Keratinocyte (primary cell): ENCODE measurements around the gene GALNT7. TPM values are rescaled to one million over a fixed set of nuclear protein-coding genes. Genes with fewer than 3 reads are reported as not detected.
A peak's percentile ranks its signal among the peaks of the same experiment; 100 is the strongest.

ENCODE experiments used
- DNase-seq: peaks from one replicate; pipeline ENCODE4 v3.0.0-alpha.2; 2011; ENCODE audit warnings: low read depth, missing footprints, low spot score
- FAIRE-seq: peaks from 2 replicates; lab custom pipeline; 2011; peaks lifted over from hg19 to GRCh38; lab: Jason Lieb, UNC
- H2AFZ ChIP-seq: 2 replicates; pipeline ENCODE4 v1.6.0; 2012; ENCODE audit warnings: low read length, control low read depth, inconsistent platforms; ENCODE audit not compliant: control insufficient read depth
- H3K27ac ChIP-seq: 2 replicates; pipeline ENCODE4 v1.5.1; 2011; ENCODE audit warnings: low read length; ENCODE audit not compliant: control insufficient read depth, insufficient read depth
- H3K27me3 ChIP-seq: 3 replicates; pipeline ENCODE4 v1.6.0; 2011; ENCODE audit warnings: low read length; ENCODE audit not compliant: control insufficient read depth, insufficient read depth; ENCODE audit errors: extremely low read depth
- H3K36me3 ChIP-seq, 2 experiments: 2 replicates in 1 of 2; 3 replicates in 1 of 2; pipeline ENCODE4 v1.5.1; 2011; ENCODE audit warnings: low read length in 2 of 2, mild to moderate bottlenecking in 1 of 2; ENCODE audit not compliant: control insufficient read depth in 2 of 2, insufficient read depth in 2 of 2; ENCODE audit errors: extremely low read depth in 1 of 2
- H3K4me1 ChIP-seq: 3 replicates; pipeline ENCODE4 v1.5.1; 2011; ENCODE audit warnings: low read length; ENCODE audit not compliant: control insufficient read depth, insufficient read depth; ENCODE audit errors: extremely low read depth
- H3K4me2 ChIP-seq: 3 replicates; pipeline ENCODE4 v1.6.0; 2011; ENCODE audit warnings: low read depth, low read length; ENCODE audit not compliant: control insufficient read depth, insufficient read depth; ENCODE audit errors: extremely low read depth
- H3K4me3 ChIP-seq, 3 experiments: fragments of 200-600 bp in 1 of 3; sonication (generic) in 1 of 3; 2 replicates in 2 of 3; 3 replicates in 1 of 3; pipeline ENCODE4 v1.5.1; 2011 to 2016; ENCODE audit warnings: low read length in 3 of 3, mild to moderate bottlenecking in 3 of 3, control low read depth in 2 of 3, inconsistent platforms in 1 of 3, low read depth in 1 of 3, mixed read lengths in 1 of 3, mixed run types in 1 of 3, moderate library complexity in 1 of 3; ENCODE audit not compliant: control insufficient read depth in 2 of 3, insufficient read depth in 2 of 3; ENCODE audit errors: extremely low read depth in 1 of 3
- H3K79me2 ChIP-seq: 2 replicates; pipeline ENCODE4 v1.6.0; 2012; ENCODE audit warnings: low read length; ENCODE audit not compliant: control insufficient read depth, insufficient read depth
- H3K9ac ChIP-seq: 3 replicates; pipeline ENCODE4 v1.6.0; 2011; ENCODE audit warnings: low read length; ENCODE audit not compliant: control insufficient read depth, insufficient read depth; ENCODE audit errors: extremely low read depth
- H3K9me1 ChIP-seq: 3 replicates; pipeline ENCODE4 v1.6.0; 2011; ENCODE audit warnings: low read length; ENCODE audit not compliant: control insufficient read depth, insufficient read depth; ENCODE audit errors: extremely low read depth
- H3K9me3 ChIP-seq: 2 replicates; pipeline ENCODE4 v1.5.1; 2012; ENCODE audit warnings: low read depth, low read length; ENCODE audit not compliant: control insufficient read depth
- H4K20me1 ChIP-seq: 3 replicates; pipeline ENCODE4 v1.6.0; 2011; ENCODE audit warnings: low read length; ENCODE audit not compliant: control insufficient read depth, insufficient read depth; ENCODE audit errors: extremely low read depth
- EZH2 ChIP-seq: IDR thresholded peaks from one replicate; pipeline ENCODE4 v1.6.1; 2012; ENCODE audit warnings: inconsistent platforms, mild to moderate bottlenecking, low read length, moderate library complexity
- dilution Hi-C: fragments of 300-500 bp; cut with MboI; formaldehyde crosslinking; loops from one replicate; pipeline ENCODE4 v1.7.0; 2020; ENCODE audit warnings: low sequenced_read_pairs; ENCODE audit not compliant: extremely low pct_ligation_motif_present
- polyA plus RNA-seq, 5 experiments: library from polyadenylated mRNA; depleted of rRNA in 3 of 5; stranded (reverse) in 3 of 5; stranded (forward) in 1 of 5; unstranded in 1 of 5; fragments of >200 nt; gene quantifications; 1 replicate in 1 of 5; 2 replicates in 3 of 5; 3 replicates in 1 of 5; pipeline versions ENCODE4 v1.2.1 to v1.2.3, GENCODE V29; 2011 to 2012; ENCODE audit warnings: missing spikeins in 2 of 5, low read depth in 1 of 5, low replicate concordance in 1 of 5
- TF ChIP-seq, protein P1 (sequence below), 3 experiments: IDR thresholded peaks in 1 of 3; conservative IDR thresholded peaks in 1 of 3; optimal IDR thresholded peaks in 1 of 3; 2 replicates in 2 of 3; 3 replicates in 1 of 3; pipeline versions ENCODE3 to v1.5.1; 2011; ENCODE audit warnings: low read length in 3 of 3, mild to moderate bottlenecking in 3 of 3, moderate library complexity in 2 of 3, control low read depth in 1 of 3, inconsistent platforms in 1 of 3; ENCODE audit not compliant: insufficient read depth in 2 of 3; ENCODE audit errors: extremely low read depth in 1 of 3

GALNT7 gene
- polyA plus RNA-seq, 1 donor (not counting 4 experiments of a cell fraction or from before 2014, with no cell fraction given): 28.8 TPM

DNA sequence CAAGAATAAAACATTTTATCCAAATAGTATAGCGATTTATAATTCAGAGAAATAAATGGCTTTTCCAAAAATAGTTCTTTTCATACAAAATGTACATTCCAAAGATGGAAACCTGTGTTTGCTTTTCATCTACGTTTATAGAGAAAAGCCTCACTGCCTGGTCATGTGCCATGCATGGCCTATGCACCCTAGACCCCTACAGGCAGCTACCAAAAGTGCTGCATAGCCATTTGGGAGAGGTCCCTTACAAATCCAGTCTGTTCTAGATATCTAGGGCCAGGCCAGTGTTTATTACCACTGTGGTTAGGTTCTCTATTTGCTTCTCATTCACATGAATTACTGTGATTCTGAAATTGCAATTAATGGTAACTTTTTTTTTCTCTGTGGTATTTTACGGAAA lies 148.4 kb downstream of the GALNT7 start:
- FAIRE-seq: no peak
- dilution Hi-C loops: no loop called here

DNA sequence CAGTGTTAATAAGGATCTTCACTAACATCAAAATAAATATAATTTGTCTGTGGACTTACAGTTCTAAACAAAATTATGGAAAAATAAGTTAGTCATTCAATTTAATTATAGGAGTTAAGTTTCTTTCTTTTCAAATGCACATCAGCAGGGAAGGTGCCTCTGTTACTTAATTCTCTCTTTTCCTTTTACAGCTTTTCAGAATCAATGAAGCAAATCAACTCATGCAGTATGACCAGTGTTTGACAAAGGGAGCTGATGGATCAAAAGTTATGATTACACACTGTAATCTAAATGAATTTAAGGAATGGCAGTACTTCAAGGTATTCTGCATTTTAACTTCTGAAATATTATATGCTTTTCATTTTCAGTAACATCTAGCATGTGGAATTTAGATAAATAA lies 149.6 kb downstream of the GALNT7 start:
- Histone ChIP-seq H3K36me3 (peaks cover 0 to 2% of the 10 kb centered on the region in 2 experiments), H3K4me1 (peaks cover 14% of the 10 kb centered on the region), H3K4me3 (no peak overlapping the region), H4K20me1 (no peaks in the 10 kb centered on the region), H3K9me3 (no peaks in the 10 kb centered on the region), H2AFZ (no peak overlapping the region), H3K9me1 (no peaks in the 10 kb centered on the region), H3K27me3 (no peaks in the 10 kb centered on the region), H3K79me2 (no peaks in the 10 kb centered on the region), H3K9ac (no peak overlapping the region), H3K4me2 (no peak overlapping the region), H3K27ac (no peak overlapping the region)
- FAIRE-seq (no peak), DNase-seq (no peak)
- TF ChIP-seq EZH2: no peak
- TF ChIP-seq, protein P1, sequence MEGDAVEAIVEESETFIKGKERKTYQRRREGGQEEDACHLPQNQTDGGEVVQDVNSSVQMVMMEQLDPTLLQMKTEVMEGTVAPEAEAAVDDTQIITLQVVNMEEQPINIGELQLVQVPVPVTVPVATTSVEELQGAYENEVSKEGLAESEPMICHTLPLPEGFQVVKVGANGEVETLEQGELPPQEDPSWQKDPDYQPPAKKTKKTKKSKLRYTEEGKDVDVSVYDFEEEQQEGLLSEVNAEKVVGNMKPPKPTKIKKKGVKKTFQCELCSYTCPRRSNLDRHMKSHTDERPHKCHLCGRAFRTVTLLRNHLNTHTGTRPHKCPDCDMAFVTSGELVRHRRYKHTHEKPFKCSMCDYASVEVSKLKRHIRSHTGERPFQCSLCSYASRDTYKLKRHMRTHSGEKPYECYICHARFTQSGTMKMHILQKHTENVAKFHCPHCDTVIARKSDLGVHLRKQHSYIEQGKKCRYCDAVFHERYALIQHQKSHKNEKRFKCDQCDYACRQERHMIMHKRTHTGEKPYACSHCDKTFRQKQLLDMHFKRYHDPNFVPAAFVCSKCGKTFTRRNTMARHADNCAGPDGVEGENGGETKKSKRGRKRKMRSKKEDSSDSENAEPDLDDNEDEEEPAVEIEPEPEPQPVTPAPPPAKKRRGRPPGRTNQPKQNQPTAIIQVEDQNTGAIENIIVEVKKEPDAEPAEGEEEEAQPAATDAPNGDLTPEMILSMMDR (optimal IDR thresholded peaks at IDR 0.05 in 1 of 3, IDR thresholded peaks at IDR 0.05 in 1 of 3, conservative IDR thresholded peaks at IDR 0.05 in 1 of 3; ENCODE audit: extremely low read depth in 1 of 3, insufficient read depth in 2 of 3, low read length in 3 of 3): no peak
- dilution Hi-C loops: no loop called here

More for the DNA sequence above, 148.4 kb downstream of the GALNT7 start:
- H3K27me3 ChIP-seq: no peaks in the 10 kb centered on the region
- DNase-seq: no peak
- H3K4me3 ChIP-seq: no peak overlapping the region
- peaks cover 14% of the 10 kb centered on the region for H3K4me1 ChIP-seq
- no peak overlapping the region for H3K4me2 ChIP-seq
- H3K9me3 ChIP-seq: no peaks in the 10 kb centered on the region
- H3K36me3 ChIP-seq: peaks cover 3% of the 10 kb centered on the region in 2 experiments
- no peak overlapping the region for H3K9ac ChIP-seq
- no peaks in the 10 kb centered on the region for H4K20me1 ChIP-seq
- no peak for TF ChIP-seq EZH2
- TF ChIP-seq, protein P1 (optimal IDR thresholded peaks at IDR 0.05 in 1 of 3, IDR thresholded peaks at IDR 0.05 in 1 of 3, conservative IDR thresholded peaks at IDR 0.05 in 1 of 3; ENCODE audit: extremely low read depth in 1 of 3, insufficient read depth in 2 of 3, low read length in 3 of 3): peak in 1 of 3 experiments; percentile 29
- no peaks in the 10 kb centered on the region for H3K79me2 ChIP-seq
- H3K27ac ChIP-seq: no peak overlapping the region
- no peaks in the 10 kb centered on the region for H3K9me1 ChIP-seq
- no peak overlapping the region for H2AFZ ChIP-seq
